HEK293 (cell line): ENCODE data around the gene FANK1.

Source experiments
- CTCF ChIP-seq: fragments of 450-650 bp; formaldehyde crosslinking; IDR thresholded peaks from 2 replicates; pipeline ENCODE4 v1.5.1; 2016; ENCODE audit warnings: missing biosample characterization, missing genetic modification characterization
- EGR2 ChIP-seq: fragments of 450-650 bp; formaldehyde crosslinking; IDR thresholded peaks from 2 replicates; pipeline ENCODE4 v1.5.1; 2016; ENCODE audit warnings: low read depth, missing biosample characterization, missing genetic modification characterization
- KLF1 ChIP-seq: fragments of 450-650 bp; formaldehyde crosslinking; IDR thresholded peaks from 2 replicates; pipeline ENCODE4 v1.5.1; 2016; ENCODE audit warnings: missing biosample characterization, missing genetic modification characterization
- KLF7 ChIP-seq: fragments of 450-650 bp; formaldehyde crosslinking; IDR thresholded peaks from 2 replicates; pipeline ENCODE4 v1.5.1; 2016; ENCODE audit warnings: missing biosample characterization, missing genetic modification characterization, borderline replicate concordance
- MEIS1 ChIP-seq: sonication (generic); formaldehyde crosslinking; IDR thresholded peaks from 2 replicates; pipeline ENCODE4 v1.8.1; 2022; ENCODE audit warnings: missing genetic modification reagents, mild to moderate bottlenecking, borderline replicate concordance
- TCF7L2 ChIP-seq: IDR thresholded peaks from 2 replicates; pipeline ENCODE4 v1.6.1; 2011; ENCODE audit warnings: low read depth, mild to moderate bottlenecking, inconsistent platforms, low read length, moderate library complexity, borderline replicate concordance
- YY1 ChIP-seq: fragments of 450-650 bp; formaldehyde crosslinking; IDR thresholded peaks from 2 replicates; pipeline ENCODE4 v1.5.1; 2018; ENCODE audit warnings: missing biosample characterization, missing genetic modification characterization
- ZBTB49 ChIP-seq: fragments of 450-650 bp; formaldehyde crosslinking; IDR thresholded peaks from 2 replicates; pipeline ENCODE4 v1.5.1; 2016; ENCODE audit warnings: missing biosample characterization, missing genetic modification characterization, low read depth
- ZNF274 ChIP-seq, 2 experiments: fragments of 200-500 bp in 1 of 2; fragments of 450-650 bp in 1 of 2; sonication (Bioruptor generic) in 1 of 2; formaldehyde crosslinking in 1 of 2; IDR thresholded peaks; 2 replicates each; pipeline versions ENCODE4 v1.5.1 to v1.6.1; 2014 to 2016; ENCODE audit warnings: borderline replicate concordance in 1 of 2, inconsistent platforms in 1 of 2, low read length in 1 of 2, missing biosample characterization in 1 of 2, missing genetic modification characterization in 1 of 2
- ZNF48 ChIP-seq: fragments of 450-650 bp; formaldehyde crosslinking; IDR thresholded peaks from 2 replicates; pipeline ENCODE4 v1.5.1; 2016; ENCODE audit warnings: missing biosample characterization, missing genetic modification characterization
- ZNF558 ChIP-seq: fragments of 450-650 bp; formaldehyde crosslinking; IDR thresholded peaks from 2 replicates; pipeline ENCODE4 v1.5.1; 2016; ENCODE audit warnings: missing biosample characterization, missing genetic modification characterization
- ZNF660 ChIP-seq: fragments of 450-650 bp; IDR thresholded peaks from 2 replicates; pipeline ENCODE4 v1.5.1; 2018; ENCODE audit warnings: missing biosample characterization, mild to moderate bottlenecking, missing genetic modification characterization
- ZNF776 ChIP-seq: fragments of 450-650 bp; formaldehyde crosslinking; IDR thresholded peaks from 2 replicates; pipeline ENCODE4 v1.5.0; 2017; ENCODE audit warnings: missing biosample characterization, missing genetic modification characterization, borderline replicate concordance
- ZSCAN4 ChIP-seq: fragments of 450-650 bp; formaldehyde crosslinking; IDR thresholded peaks from 2 replicates; pipeline ENCODE4 v1.5.1; 2017; ENCODE audit warnings: missing biosample characterization, missing genetic modification characterization

- no peak for TF ChIP-seq KLF1 (tag by site-specific recombination)
- no peak for TF ChIP-seq ZNF660 (tag by site-specific recombination)
- TF ChIP-seq ZNF776 (tag by site-specific recombination): no peak
- no peak for TF ChIP-seq KLF7 (tag by site-specific recombination)
- TF ChIP-seq EGR2 (tag by site-specific recombination): no peak
- TF ChIP-seq ZBTB49: no peak
- no peak for TF ChIP-seq ZSCAN4 (tag by site-specific recombination)
- no peak for TF ChIP-seq MEIS1 (CRISPR knock-in tag)
- TF ChIP-seq ZNF48 (tag by site-specific recombination): no peak
- TF ChIP-seq ZNF274 (IDR thresholded peaks at IDR 0.05; ENCODE audit: low read length): no peak
- no peak for TF ChIP-seq ZNF274 (tag by site-specific recombination; IDR thresholded peaks at IDR 0.05; ENCODE audit: borderline replicate concordance)
- no peak for TF ChIP-seq YY1 (tag by site-specific recombination)
- TF ChIP-seq TCF7L2: no peak
- no peak for TF ChIP-seq CTCF (tag by site-specific recombination)
- no peak for TF ChIP-seq ZNF558 (tag by site-specific recombination)
Measured at GRCh38 chr10:125979976-125980375, 83.6 kb downstream of the FANK1 start.
